Stimulated activated naive B cell treated with anti-CD40 and anti-IgM and Interleukin-4, amounts not matched to agents 10 μg/mL and 1 μg/mL and 100 μg/mL, for 72 hours (primary cell): ENCODE results near the gene LILRA2.
"Not testable (repeated sequence)": the region's sequence is repeated elsewhere in the genome, so short reads cannot be mapped to it uniquely, and the experiment has no call there.

Experiments
- ATAC-seq, 2 donors: fragments of 150-1000 bp; cut with Tn5 transposase; replicated peaks; 2 replicates each; pipeline ENCODE4 v1.10.0; 2021; ENCODE audit warnings: moderate library complexity in 1 of 2
- DNase-seq: peaks from one replicate; pipeline ENCODE4 v3.0.0; 2021
- H3K27ac Mint-ChIP-seq: one replicate; pipeline ENCODE4 v1.8.0; 2022; ENCODE audit warnings: mild to moderate bottlenecking, mixed read lengths
- H3K27me3 Mint-ChIP-seq, 2 donors: one replicate each; pipeline ENCODE4 v1.8.0; 2022; ENCODE audit warnings: mixed read lengths in 2 of 2
- H3K36me3 Mint-ChIP-seq, 2 donors: one replicate each; pipeline ENCODE4 v1.8.0; 2022; ENCODE audit warnings: mixed read lengths in 2 of 2, mild to moderate bottlenecking in 1 of 2
- H3K4me1 Mint-ChIP-seq, 2 donors: one replicate each; pipeline ENCODE4 v1.8.0; 2022; ENCODE audit warnings: mixed read lengths in 2 of 2, mild to moderate bottlenecking in 1 of 2
- H3K4me3 Mint-ChIP-seq, 2 donors: one replicate each; pipeline ENCODE4 v1.8.0; 2022; ENCODE audit warnings: mild to moderate bottlenecking in 2 of 2, mixed read lengths in 2 of 2, moderate library complexity in 1 of 2
- H3K9me3 Mint-ChIP-seq, 2 donors: one replicate each; pipeline ENCODE4 v1.8.0; 2022; ENCODE audit warnings: mixed read lengths in 2 of 2, mild to moderate bottlenecking in 1 of 2

Gene LILRA2

GRCh38 chr19:54608205-54608604, 34.6 kb downstream of the LILRA2 start:
- Mint-ChIP-seq H3K27me3 (no peaks in the 10 kb centered on the region), H3K9me3 (peaks cover 10 to 11% of the 10 kb centered on the region in 2 donors), H3K36me3 (peaks cover 8 to 18% of the 10 kb centered on the region in 2 donors), H3K4me1 (peaks cover 49 to 81% of the 10 kb centered on the region in 2 donors), H3K27ac (peak overlapping the region; percentile 37), H3K4me3 (peak overlapping the region in 1 of 2 donors; percentile 15)
- ATAC-seq (no peak), DNase-seq (no peak)

GRCh38 chr19:54608792-54609191, 35.2 kb downstream of the LILRA2 start:
- H3K9me3 Mint-ChIP-seq = peaks cover 11 to 12% of the 10 kb centered on the region in 2 donors
- ATAC-seq (no peak), DNase-seq (no peak)
- peaks cover 8 to 19% of the 10 kb centered on the region in 2 donors for H3K36me3 Mint-ChIP-seq
- H3K27ac Mint-ChIP-seq = peak overlapping the region; percentile 37
- H3K4me1 Mint-ChIP-seq = peaks cover 53 to 87% of the 10 kb centered on the region in 2 donors
- H3K27me3 Mint-ChIP-seq = no peaks in the 10 kb centered on the region
- no peak overlapping the region for H3K4me3 Mint-ChIP-seq

GRCh38 chr19:54609356-54609791, 35.8 kb downstream of the LILRA2 start:
- H3K4me3 Mint-ChIP-seq = no peak overlapping the region
- peaks cover 10 to 22% of the 10 kb centered on the region in 2 donors for H3K36me3 Mint-ChIP-seq
- no peaks in the 10 kb centered on the region for H3K27me3 Mint-ChIP-seq
- peaks cover 11 to 16% of the 10 kb centered on the region in 2 donors for H3K9me3 Mint-ChIP-seq
- DNase-seq (no peak), ATAC-seq (no peak)
- H3K4me1 Mint-ChIP-seq = peaks cover 59 to 92% of the 10 kb centered on the region in 2 donors
- H3K27ac Mint-ChIP-seq = peak overlapping the region; percentile 48

DNA sequence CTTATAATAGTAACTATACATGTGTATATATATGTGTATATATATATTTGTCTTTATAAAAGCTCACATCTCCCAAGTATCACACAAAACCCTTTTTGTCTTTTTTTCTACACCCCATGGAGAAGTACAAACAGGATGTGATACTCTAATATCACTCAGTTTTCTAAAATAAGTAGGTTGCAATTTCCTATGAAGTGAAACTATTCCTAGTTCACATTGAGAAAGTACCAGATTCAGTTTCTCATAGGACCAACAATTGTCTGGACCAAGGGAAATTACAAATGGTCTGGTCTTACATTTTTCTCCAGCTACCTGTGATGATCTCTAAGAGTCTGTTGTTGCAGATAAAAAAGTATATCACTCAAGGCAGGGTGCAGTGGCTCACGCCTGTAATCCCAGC, 38.8 kb downstream of the LILRA2 start:
- H3K4me3 Mint-ChIP-seq = peak overlapping the region; percentile 60

GRCh38 chr19:54614726-54615125, 41.1 kb downstream of the LILRA2 start:
- ATAC-seq (no peak), DNase-seq (no peak)
- Mint-ChIP-seq H3K9me3 (peaks cover 11 to 15% of the 10 kb centered on the region in 2 donors), H3K4me1 (peaks cover 47 to 71% of the 10 kb centered on the region in 2 donors), H3K27ac (no peak overlapping the region), H3K27me3 (no peaks in the 10 kb centered on the region), H3K36me3 (peaks cover 15 to 30% of the 10 kb centered on the region in 2 donors), H3K4me3 (peak overlapping the region in 1 of 2 donors; percentile 46)

More for the DNA sequence above, 38.8 kb downstream of the LILRA2 start:
- peaks cover 65 to 94% of the 10 kb centered on the region in 2 donors for H3K4me1 Mint-ChIP-seq
- peak in 1 of 2 donors; percentile 19 for ATAC-seq
- H3K9me3 Mint-ChIP-seq = peaks cover 13 to 18% of the 10 kb centered on the region in 2 donors
- H3K27ac Mint-ChIP-seq = peak overlapping the region; percentile 91
- no peaks in the 10 kb centered on the region for H3K27me3 Mint-ChIP-seq
- H3K36me3 Mint-ChIP-seq = peaks cover 13 to 28% of the 10 kb centered on the region in 2 donors
- no peak for DNase-seq

DNA sequence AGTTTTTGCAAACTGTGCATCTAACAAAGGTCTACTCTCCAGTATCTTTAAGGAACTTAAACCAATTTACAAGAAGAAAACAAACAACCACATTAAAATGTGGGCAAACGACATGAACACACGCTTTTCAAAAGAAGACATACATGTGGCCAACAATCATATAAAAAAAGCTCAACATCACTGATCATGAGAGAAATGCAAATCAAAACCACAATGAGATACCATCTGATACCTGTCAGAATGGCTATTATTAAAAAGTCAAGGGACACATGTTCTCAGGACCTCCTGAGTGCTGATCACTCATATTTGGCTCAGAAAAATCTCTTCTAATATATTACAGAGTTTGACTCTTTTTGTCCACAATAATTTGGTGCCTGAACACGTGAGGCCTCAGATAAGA, 42.5 kb downstream of the LILRA2 start:
- ATAC-seq (peak; percentile 46 to 51), DNase-seq (no peak)
- Mint-ChIP-seq H3K27me3 (no peaks in the 10 kb centered on the region), H3K4me3 (peak overlapping the region; percentile 82 to 88), H3K4me1 (peaks cover 44 to 58% of the 10 kb centered on the region in 2 donors), H3K36me3 (peaks cover 15 to 25% of the 10 kb centered on the region in 2 donors), H3K9me3 (peaks cover 7 to 13% of the 10 kb centered on the region in 2 donors), H3K27ac (peak overlapping the region; percentile 93)

- peaks cover 46 to 58% of the 10 kb centered on the region in 2 donors for H3K4me1 Mint-ChIP-seq
- ATAC-seq (peak; percentile 95 to 96), DNase-seq (peak; percentile 71)
- H3K4me3 Mint-ChIP-seq = peak overlapping the region; percentile 82 to 88
- H3K27me3 Mint-ChIP-seq = no peaks in the 10 kb centered on the region
- peak overlapping the region; percentile 93 for H3K27ac Mint-ChIP-seq
- peaks cover 23 to 33% of the 10 kb centered on the region in 2 donors for H3K36me3 Mint-ChIP-seq
- H3K9me3 Mint-ChIP-seq = peaks cover 7 to 13% of the 10 kb centered on the region in 2 donors
These were observed 43.4 kb downstream of the LILRA2 start for GRCh38 chr19:54616821-54617560.

DNA sequence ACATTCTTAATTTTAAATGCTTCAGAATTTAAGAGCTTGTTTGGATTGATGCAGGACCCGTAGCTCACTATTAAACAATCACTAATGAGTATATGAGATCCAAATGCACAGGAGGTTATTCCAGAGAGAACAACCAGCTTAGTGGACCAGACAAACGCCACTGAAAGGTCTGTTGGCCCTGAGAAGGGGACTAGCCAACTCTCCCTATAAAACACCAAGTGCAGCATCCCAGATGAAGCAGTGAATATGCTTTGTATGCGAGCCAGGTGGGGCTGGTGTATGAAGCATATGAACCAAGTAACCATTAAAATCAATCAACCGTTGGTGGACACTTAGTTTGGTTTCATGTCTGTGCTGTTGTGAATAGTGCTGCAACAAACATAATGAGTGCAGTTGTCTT, 46.9 kb downstream of the LILRA2 start:
- H3K36me3 Mint-ChIP-seq = peaks cover 29% of the 10 kb centered on the region in 2 donors
- H3K4me3 Mint-ChIP-seq = peak overlapping the region; percentile 58 to 62
- no peak overlapping the region for H3K27ac Mint-ChIP-seq

DNA sequence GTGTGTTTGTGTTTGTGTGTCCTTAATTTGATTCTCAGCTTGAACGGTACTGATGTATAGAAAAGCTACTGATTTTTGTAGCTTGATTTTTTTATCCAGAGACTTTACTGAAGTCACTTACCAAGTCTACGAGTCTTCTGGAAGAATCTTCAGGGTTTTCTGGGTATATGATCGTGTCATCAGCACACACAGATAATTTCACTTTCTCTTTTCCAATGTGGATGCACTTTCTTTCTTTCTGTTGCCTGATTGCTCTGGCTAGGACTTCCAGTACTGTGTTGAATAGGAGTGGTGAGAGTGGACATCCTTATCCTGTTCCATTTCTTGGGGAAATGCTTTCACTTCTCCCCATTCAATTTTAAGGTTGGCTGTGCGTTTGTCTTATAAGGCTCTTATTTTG, 48.8 kb downstream of the LILRA2 start:
- Mint-ChIP-seq H3K9me3 (no peaks in the 10 kb centered on the region), H3K36me3 (peaks cover 36 to 41% of the 10 kb centered on the region in 2 donors), H3K4me1 (peaks cover 44 to 63% of the 10 kb centered on the region in 2 donors), H3K27me3 (no peaks in the 10 kb centered on the region), H3K27ac (peak overlapping the region; percentile 94), H3K4me3 (peak overlapping the region; percentile 88 to 90)
- ATAC-seq (no peak), DNase-seq (no peak)

More for the DNA sequence above, 46.9 kb downstream of the LILRA2 start:
- H3K4me1 Mint-ChIP-seq = peaks cover 46 to 58% of the 10 kb centered on the region in 2 donors
- H3K27me3 Mint-ChIP-seq = no peaks in the 10 kb centered on the region
- DNase-seq = no peak
- H3K9me3 Mint-ChIP-seq = peaks cover 0 to 2% of the 10 kb centered on the region in 2 donors
- no peak for ATAC-seq

DNA sequence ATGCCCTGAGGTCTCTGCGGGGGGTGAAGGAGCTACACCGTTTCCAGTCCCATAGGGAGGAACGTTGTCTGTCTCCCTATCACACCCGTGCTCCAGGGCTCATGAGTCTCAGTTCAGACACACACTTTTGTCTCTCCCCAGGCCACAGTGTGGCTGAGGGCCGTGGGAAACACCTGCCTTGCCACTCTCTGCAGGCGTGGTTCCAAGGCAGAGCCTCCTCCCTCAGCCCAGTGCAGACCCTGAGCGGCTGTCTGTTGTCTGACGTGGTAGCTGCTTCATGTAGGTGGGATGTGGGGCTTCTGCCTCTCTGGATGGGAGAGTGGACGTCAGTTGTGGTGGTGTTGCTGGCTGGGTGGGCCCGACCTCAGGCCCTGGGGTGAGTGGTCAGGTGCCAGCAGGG, 50.6 kb downstream of the LILRA2 start:
- Mint-ChIP-seq H3K4me1 (peaks cover 59 to 80% of the 10 kb centered on the region in 2 donors), H3K36me3 (peaks cover 47 to 53% of the 10 kb centered on the region in 2 donors), H3K27ac (peak overlapping the region; percentile 97), H3K4me3 (peak overlapping the region; percentile 88 to 90)
- H3K27me3 Mint-ChIP-seq, H3K9me3 Mint-ChIP-seq, DNase-seq: not testable (repeated sequence)
- peak; percentile 66 to 71 for ATAC-seq

DNA sequence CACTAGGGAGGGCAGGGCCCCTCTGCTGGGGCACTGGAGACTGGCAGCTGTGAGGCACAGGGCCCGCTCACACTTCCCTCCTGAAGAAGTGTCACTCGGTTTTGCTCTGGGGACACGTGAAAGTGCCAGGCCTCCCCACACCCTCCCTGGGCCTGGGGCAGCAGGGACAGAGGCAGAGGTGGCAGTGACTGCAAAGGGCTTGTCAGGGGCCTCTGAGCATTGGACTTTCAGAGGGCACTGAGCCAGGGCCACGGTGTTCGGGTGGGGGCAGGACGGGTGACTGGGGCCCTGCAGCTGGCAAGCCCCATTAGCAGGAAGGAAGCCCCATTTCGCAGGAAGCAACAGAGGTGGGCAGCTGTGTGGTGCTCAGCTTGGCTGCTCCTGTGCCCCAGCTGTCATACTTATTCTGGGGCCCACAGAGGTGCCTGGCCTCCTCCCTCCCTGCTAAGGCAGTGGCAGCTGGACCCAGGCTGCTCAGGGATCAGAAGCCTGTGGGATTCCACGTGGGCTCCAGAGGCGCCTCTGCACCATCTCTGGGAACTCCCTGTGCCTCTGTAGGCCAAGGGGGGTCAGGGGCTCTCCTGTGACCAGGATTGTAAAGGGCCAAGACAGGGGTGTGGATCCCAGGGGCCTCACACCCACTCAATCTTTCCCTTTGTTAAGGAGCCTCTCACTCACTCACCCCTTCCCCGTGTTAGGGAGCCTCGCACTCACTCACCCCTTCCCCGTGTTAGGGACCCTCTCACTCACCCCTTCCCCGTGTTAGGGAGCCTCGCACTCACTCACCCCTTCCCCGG, 51.5 kb downstream of the LILRA2 start:
- H3K27me3 Mint-ChIP-seq, DNase-seq, H3K9me3 Mint-ChIP-seq: not testable (repeated sequence)
- Mint-ChIP-seq H3K36me3 (peaks cover 47 to 59% of the 10 kb centered on the region in 2 donors), H3K4me3 (peak overlapping the region; percentile 88 to 90), H3K27ac (peak overlapping the region; percentile 97), H3K4me1 (peaks cover 67 to 89% of the 10 kb centered on the region in 2 donors)
- ATAC-seq = peak; percentile 81 to 85

DNA sequence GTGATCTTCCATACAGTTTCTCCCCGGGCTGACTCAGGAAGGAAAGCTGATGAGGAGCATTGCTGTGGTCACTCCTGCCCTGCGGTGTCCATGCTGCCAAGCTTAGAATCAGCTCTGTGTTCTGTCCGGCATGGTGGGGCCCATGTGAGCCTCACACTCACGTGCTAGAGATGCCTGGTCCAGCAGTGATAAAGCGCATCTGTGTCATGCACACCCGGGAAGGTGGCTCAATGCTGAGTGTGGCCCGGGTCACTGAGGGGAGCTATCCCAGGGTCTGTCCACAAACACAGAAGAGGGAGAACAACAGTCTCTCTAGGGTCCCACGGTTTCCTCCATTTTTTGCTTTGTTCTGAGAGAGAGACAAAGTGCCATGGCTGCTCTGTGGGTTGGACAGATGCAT, 53.2 kb downstream of the LILRA2 start:
- Mint-ChIP-seq H3K9me3 (no peaks in the 10 kb centered on the region), H3K27me3 (no peaks in the 10 kb centered on the region), H3K27ac (peak overlapping the region; percentile 97), H3K4me1 (peaks cover 78 to 97% of the 10 kb centered on the region in 2 donors), H3K4me3 (no peak overlapping the region), H3K36me3 (peaks cover 53 to 63% of the 10 kb centered on the region in 2 donors)
- ATAC-seq (no peak), DNase-seq (no peak)

GRCh38 chr19:54627912-54628311, 54.3 kb downstream of the LILRA2 start:
- Mint-ChIP-seq H3K27ac (peak overlapping the region; percentile 27), H3K4me1 (peaks cover 75 to 97% of the 10 kb centered on the region in 2 donors), H3K36me3 (peaks cover 55 to 72% of the 10 kb centered on the region in 2 donors)
- not testable (repeated sequence) for H3K9me3 Mint-ChIP-seq, H3K27me3 Mint-ChIP-seq, H3K4me3 Mint-ChIP-seq, ATAC-seq, DNase-seq

- peak; percentile 43 to 48 for ATAC-seq
- H3K4me1 Mint-ChIP-seq = peaks cover 64 to 80% of the 10 kb centered on the region in 2 donors
- H3K27me3 Mint-ChIP-seq, DNase-seq, H3K9me3 Mint-ChIP-seq: not testable (repeated sequence)
- H3K27ac Mint-ChIP-seq = peak within 1 kb of the TSS; percentile 91
- H3K36me3 Mint-ChIP-seq = peaks cover 50 to 74% of the 10 kb centered on the region in 2 donors
- H3K4me3 Mint-ChIP-seq = peak within 1 kb of the TSS; percentile 81 to 86
These were observed 56.7 kb downstream of the LILRA2 start, which contains the start of gene LILRB1 for GRCh38 chr19:54630262-54630661. LILRB1 (plus strand) TSS chr19:54630484; CDS start chr19:54631074, 590 bp downstream.
